MCF 10A (cell line): ENCODE results near the gene TMEM209. TPM values are rescaled to one million over a fixed set of nuclear protein-coding genes. Genes with fewer than 3 reads are reported as not detected.
"Not testable (repeated sequence)": the region's sequence is repeated elsewhere in the genome, so short reads cannot be mapped to it uniquely, and the experiment has no call there.

ENCODE experiments used
- BruUV-seq: library from RNA; stranded (reverse); fragments of 400-500 nt; replicated peaks from 2 replicates; lab custom pipeline; 2021; lab: Mats Ljungman, UMichigan
- CTCF ChIA-PET: fragments of 300-600 bp; sonication (Branson Sonifier 250); formaldehyde crosslinking; extraction: SDS; loops from one replicate; lab custom pipeline; 2021; ENCODE audit warnings: antibody characterized with exemption, inconsistent platforms; lab: Yijun Ruan, JAX
- POLR2A ChIA-PET: fragments of 300-600, 350-650 bp; sonication (Branson Sonifier 250); formaldehyde crosslinking; extraction: SDS; loops from one replicate; lab custom pipeline; 2020; ENCODE audit warnings: antibody characterized with exemption, inconsistent platforms; lab: Yijun Ruan, JAX
- DNase-seq: peaks from one replicate; pipeline ENCODE4 v3.0.0-alpha.2; 2018; ENCODE audit not compliant: unreplicated experiment
- H3K27ac Mint-ChIP-seq: one replicate; pipeline ENCODE4 v1.8.0; 2022; ENCODE audit warnings: mild to moderate bottlenecking, low read depth, mixed read lengths; ENCODE audit not compliant: unreplicated experiment
- H3K27me3 Mint-ChIP-seq: one replicate; pipeline ENCODE4 v1.8.0; 2022; ENCODE audit warnings: mixed read lengths; ENCODE audit not compliant: insufficient read depth, unreplicated experiment
- H3K36me3 Mint-ChIP-seq: one replicate; pipeline ENCODE4 v1.8.0; 2022; ENCODE audit warnings: mild to moderate bottlenecking, moderate library complexity, mixed read lengths; ENCODE audit not compliant: insufficient read depth, unreplicated experiment
- H3K4me1 Mint-ChIP-seq: one replicate; pipeline ENCODE4 v1.8.0; 2022; ENCODE audit warnings: mixed read lengths; ENCODE audit not compliant: insufficient read depth, unreplicated experiment
- H3K4me3 Mint-ChIP-seq: one replicate; pipeline ENCODE4 v1.8.0; 2022; ENCODE audit warnings: mild to moderate bottlenecking, moderate library complexity, mixed read lengths; ENCODE audit not compliant: unreplicated experiment
- H3K9me3 Mint-ChIP-seq: one replicate; pipeline ENCODE4 v1.8.0; 2022; ENCODE audit warnings: mixed read lengths; ENCODE audit not compliant: unreplicated experiment
- intact Hi-C: fragments of 100-400 bp; cut with micrococcal nuclease; formaldehyde crosslinking; loops from 2 replicates; pipeline ENCODE4 v1.14.1; 2022
- total RNA-seq: library from RNA; stranded (reverse); gene quantifications from 2 replicates; pipeline ENCODE4 v1.2.3, GENCODE V29; 2022
- TF ChIP-seq, protein P1 (sequence below): fragments of 200-600 bp; IDR thresholded peaks from one replicate; pipeline ENCODE4 v1.8.0; 2022; ENCODE audit warnings: antibody characterized with exemption, mild to moderate bottlenecking; ENCODE audit not compliant: unreplicated experiment

The TMEM209 gene
- total RNA-seq, 1 experiment from 2014 or later: 38.3 TPM

- H3K4me3 Mint-ChIP-seq: no peak overlapping the region
- H3K9me3 Mint-ChIP-seq: no peaks in the 10 kb centered on the region
- H3K36me3 Mint-ChIP-seq: no peaks in the 10 kb centered on the region
- TF ChIP-seq, protein P1, sequence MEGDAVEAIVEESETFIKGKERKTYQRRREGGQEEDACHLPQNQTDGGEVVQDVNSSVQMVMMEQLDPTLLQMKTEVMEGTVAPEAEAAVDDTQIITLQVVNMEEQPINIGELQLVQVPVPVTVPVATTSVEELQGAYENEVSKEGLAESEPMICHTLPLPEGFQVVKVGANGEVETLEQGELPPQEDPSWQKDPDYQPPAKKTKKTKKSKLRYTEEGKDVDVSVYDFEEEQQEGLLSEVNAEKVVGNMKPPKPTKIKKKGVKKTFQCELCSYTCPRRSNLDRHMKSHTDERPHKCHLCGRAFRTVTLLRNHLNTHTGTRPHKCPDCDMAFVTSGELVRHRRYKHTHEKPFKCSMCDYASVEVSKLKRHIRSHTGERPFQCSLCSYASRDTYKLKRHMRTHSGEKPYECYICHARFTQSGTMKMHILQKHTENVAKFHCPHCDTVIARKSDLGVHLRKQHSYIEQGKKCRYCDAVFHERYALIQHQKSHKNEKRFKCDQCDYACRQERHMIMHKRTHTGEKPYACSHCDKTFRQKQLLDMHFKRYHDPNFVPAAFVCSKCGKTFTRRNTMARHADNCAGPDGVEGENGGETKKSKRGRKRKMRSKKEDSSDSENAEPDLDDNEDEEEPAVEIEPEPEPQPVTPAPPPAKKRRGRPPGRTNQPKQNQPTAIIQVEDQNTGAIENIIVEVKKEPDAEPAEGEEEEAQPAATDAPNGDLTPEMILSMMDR: no peak
- no TSS peak for BruUV-seq
- ChIA-PET POLR2A (no interaction called here), CTCF (no interaction called here)
- no peak overlapping the region for H3K27ac Mint-ChIP-seq
- intact Hi-C loops: no loop called here
- no peak for DNase-seq
- H3K27me3 Mint-ChIP-seq: no peaks in the 10 kb centered on the region
- H3K4me1 Mint-ChIP-seq: no peaks in the 10 kb centered on the region
These were observed 22.8 kb upstream of the TMEM209 start for GRCh38 chr7:130227883-130228575.

DNA sequence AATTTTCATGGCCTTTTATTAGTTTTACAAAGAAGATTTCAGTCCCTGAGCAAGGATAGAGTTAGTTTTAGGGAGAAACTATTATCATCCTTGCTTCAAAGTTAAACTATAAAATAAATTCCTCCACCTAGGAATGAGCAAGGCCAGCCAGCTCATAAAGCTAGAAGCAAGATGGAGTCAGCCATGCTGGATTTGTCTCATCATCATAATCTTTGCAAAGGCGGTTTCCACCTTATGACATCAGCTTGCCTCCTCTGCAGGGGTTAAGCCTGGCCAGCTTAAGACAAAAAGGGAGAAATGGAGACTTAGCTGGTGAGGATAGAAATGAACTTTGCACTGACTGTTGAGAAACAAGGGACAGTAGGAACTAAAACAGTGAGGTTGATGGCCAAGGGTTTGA lies 21.1 kb upstream of the TMEM209 start:
- Mint-ChIP-seq H3K4me3 (no peak overlapping the region), H3K36me3 (no peaks in the 10 kb centered on the region), H3K9me3 (no peaks in the 10 kb centered on the region), H3K4me1 (no peaks in the 10 kb centered on the region), H3K27ac (no peak overlapping the region), H3K27me3 (no peaks in the 10 kb centered on the region)
- ChIA-PET POLR2A (interaction anchor here (0.6 kb wide), 1 partner anchor 338 kb away, joined by 3 read pairs; no protein-coding TSS in a partner anchor), CTCF (interaction anchor here (0.9 kb wide), 1 partner anchor 333 kb away, joined by 3 read pairs; no protein-coding TSS in a partner anchor)
- no TSS peak for BruUV-seq
- intact Hi-C loops: no loop called here
- TF ChIP-seq, protein P1: no peak
- DNase-seq: no peak

DNA sequence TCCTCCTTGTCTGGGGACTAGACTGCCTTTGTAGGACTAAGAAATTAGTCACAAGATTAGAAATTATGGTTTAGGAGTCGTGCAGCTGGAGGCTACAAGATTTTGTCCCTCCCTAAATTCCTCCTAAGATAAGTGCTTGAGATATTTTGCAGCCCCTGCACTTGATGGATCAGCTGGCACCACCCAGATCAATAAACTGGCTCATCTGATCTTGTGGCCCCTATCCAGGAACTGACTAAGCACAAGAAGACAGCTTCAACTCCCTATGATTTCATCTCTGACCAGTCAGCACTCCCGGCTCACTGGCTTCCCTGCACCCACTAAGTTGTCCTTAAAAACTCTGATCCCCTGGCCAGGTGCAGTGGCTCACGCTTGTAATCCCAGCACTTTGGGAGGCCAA lies 19.7 kb upstream of the TMEM209 start:
- H3K27me3 Mint-ChIP-seq, H3K4me1 Mint-ChIP-seq, BruUV-seq, H3K27ac Mint-ChIP-seq, POLR2A ChIA-PET, intact Hi-C loops, H3K9me3 Mint-ChIP-seq, DNase-seq, H3K4me3 Mint-ChIP-seq, H3K36me3 Mint-ChIP-seq: not testable (repeated sequence)
- CTCF ChIA-PET: interaction anchor here (0.6 kb wide), 1 partner anchor 9 kb away, joined by 4 read pairs; no protein-coding TSS in a partner anchor

- no peak overlapping the region for H3K4me3 Mint-ChIP-seq
- TF ChIP-seq, protein P1: no peak
- DNase-seq: no peak
- H3K27me3 Mint-ChIP-seq: no peaks in the 10 kb centered on the region
- no peaks in the 10 kb centered on the region for H3K36me3 Mint-ChIP-seq
- no peaks in the 10 kb centered on the region for H3K4me1 Mint-ChIP-seq
- ChIA-PET POLR2A (no interaction called here), CTCF (no interaction called here)
- no peak overlapping the region for H3K27ac Mint-ChIP-seq
- no peaks in the 10 kb centered on the region for H3K9me3 Mint-ChIP-seq
- no TSS peak for BruUV-seq
- intact Hi-C loops: no loop called here
These were observed 19.0 kb upstream of the TMEM209 start for GRCh38 chr7:130224210-130224609.
